Measurements from ENCODE around the gene USP25. TPM values are rescaled to one million over a fixed set of nuclear protein-coding genes. Genes with fewer than 3 reads are reported as not detected.

The USP25 gene
- total RNA-seq, 1 experiment from 2014 or later: 35.1 TPM

GRCh38 chr21:15850645-15851044 is 120.9 kb downstream of the USP25 start:
- no peak overlapping the region for H3K23ac ChIP-seq (ENCODE audit: insufficient read length, low read depth, low read length)
- H3K36me3 Mint-ChIP-seq (ENCODE audit: insufficient read depth in 1 of 3, low read depth in 3 of 3): peaks cover 7 to 22% (median 14%) of the 10 kb centered on the region in 3 experiments; a peak in 6 of 7 replicates
- no peaks in the 10 kb centered on the region for H3K27me3 ChIP-seq (ENCODE audit: insufficient read depth, low read length)
- H3K56ac ChIP-seq (ENCODE audit: insufficient read length, low read depth, low read length): no peak overlapping the region
- no peak overlapping the region for H3T11ph ChIP-seq (ENCODE audit: low read length)
- no peak overlapping the region for H3K14ac ChIP-seq (ENCODE audit: insufficient read depth, low read length)
- H2BK12ac ChIP-seq (ENCODE audit: insufficient read length, low read depth, low read length): no peak overlapping the region
- no peak overlapping the region for H3K4me3 Mint-ChIP-seq
- H2AK5ac ChIP-seq (ENCODE audit: insufficient read length, low read length): no peak overlapping the region
- no peaks in the 10 kb centered on the region for H3K23me2 ChIP-seq (ENCODE audit: insufficient read length, low read depth, low read length, poor library complexity, severe bottlenecking)
- H3K27me3 Mint-ChIP-seq (ENCODE audit: low read depth): no peaks in the 10 kb centered on the region
- no peak overlapping the region for H3K27ac Mint-ChIP-seq
- no peaks in the 10 kb centered on the region for H3K4me1 ChIP-seq (ENCODE audit: insufficient read depth, low read length)
- no peak overlapping the region for H3K9ac ChIP-seq (ENCODE audit: extremely low read depth, insufficient read length, low read length)
- no peak overlapping the region for H2BK120ac ChIP-seq (ENCODE audit: low read depth, low read length, poor library complexity, severe bottlenecking)
- H4K8ac ChIP-seq (replicated peaks; ENCODE audit: insufficient read length, low read depth, low read length): no peak overlapping the region
- DNase-seq: no peak
- no peak overlapping the region for H4K5ac ChIP-seq (ENCODE audit: insufficient read length, low read depth, low read length)
- no peaks in the 10 kb centered on the region for H3K79me1 ChIP-seq (ENCODE audit: insufficient read depth, low read depth, low read length, poor library complexity, severe bottlenecking)
- H2BK20ac ChIP-seq (ENCODE audit: low read depth, low read length, poor library complexity, severe bottlenecking): no peak overlapping the region
- H2AFZ ChIP-seq (ENCODE audit: low read length): no peak overlapping the region
- no peaks in the 10 kb centered on the region for H3K9me3 ChIP-seq (ENCODE audit: control insufficient read depth, low read depth, low read length)
- H4K91ac ChIP-seq (ENCODE audit: insufficient read length, low read depth, low read length): no peak overlapping the region
- H2BK5ac ChIP-seq (ENCODE audit: insufficient read length, low read length): no peak overlapping the region
- no peaks in the 10 kb centered on the region for H3K4me1 Mint-ChIP-seq
- TF ChIP-seq, protein P1, sequence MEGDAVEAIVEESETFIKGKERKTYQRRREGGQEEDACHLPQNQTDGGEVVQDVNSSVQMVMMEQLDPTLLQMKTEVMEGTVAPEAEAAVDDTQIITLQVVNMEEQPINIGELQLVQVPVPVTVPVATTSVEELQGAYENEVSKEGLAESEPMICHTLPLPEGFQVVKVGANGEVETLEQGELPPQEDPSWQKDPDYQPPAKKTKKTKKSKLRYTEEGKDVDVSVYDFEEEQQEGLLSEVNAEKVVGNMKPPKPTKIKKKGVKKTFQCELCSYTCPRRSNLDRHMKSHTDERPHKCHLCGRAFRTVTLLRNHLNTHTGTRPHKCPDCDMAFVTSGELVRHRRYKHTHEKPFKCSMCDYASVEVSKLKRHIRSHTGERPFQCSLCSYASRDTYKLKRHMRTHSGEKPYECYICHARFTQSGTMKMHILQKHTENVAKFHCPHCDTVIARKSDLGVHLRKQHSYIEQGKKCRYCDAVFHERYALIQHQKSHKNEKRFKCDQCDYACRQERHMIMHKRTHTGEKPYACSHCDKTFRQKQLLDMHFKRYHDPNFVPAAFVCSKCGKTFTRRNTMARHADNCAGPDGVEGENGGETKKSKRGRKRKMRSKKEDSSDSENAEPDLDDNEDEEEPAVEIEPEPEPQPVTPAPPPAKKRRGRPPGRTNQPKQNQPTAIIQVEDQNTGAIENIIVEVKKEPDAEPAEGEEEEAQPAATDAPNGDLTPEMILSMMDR (conservative IDR thresholded peaks at IDR 0.05): no peak
- no peaks in the 10 kb centered on the region for H3K9me3 Mint-ChIP-seq
- H3K27ac ChIP-seq (ENCODE audit: insufficient read length, low read depth, low read length): no peak overlapping the region
- no CpG with 5 or more reads among the region's 1 CpG for WGBS (ENCODE audit: extremely low coverage, insufficient read length, low lambda C conversion rate)
- H3K79me2 ChIP-seq (ENCODE audit: insufficient read depth, low read length): no peaks in the 10 kb centered on the region
- H3K4me2 ChIP-seq (ENCODE audit: insufficient read depth, insufficient read length, low read length): no peak overlapping the region
- H3K4ac ChIP-seq (ENCODE audit: low read depth, low read length): no peak overlapping the region
- no peak overlapping the region for H2BK15ac ChIP-seq (ENCODE audit: low read depth, low read length)
- no peaks in the 10 kb centered on the region for H4K20me1 ChIP-seq (ENCODE audit: control insufficient read depth, insufficient read depth, insufficient read length)
- H3K18ac ChIP-seq (ENCODE audit: insufficient read length, low read depth, low read length): no peak overlapping the region
